Measurements from ENCODE around the gene MYRIP. TPM values are rescaled to one million over a fixed set of nuclear protein-coding genes. Genes with fewer than 3 reads are reported as not detected.

Gene MYRIP
- total and polyA plus RNA-seq, 8 donors = 1.4 to 11.2 (median 7.8) TPM

DNA sequence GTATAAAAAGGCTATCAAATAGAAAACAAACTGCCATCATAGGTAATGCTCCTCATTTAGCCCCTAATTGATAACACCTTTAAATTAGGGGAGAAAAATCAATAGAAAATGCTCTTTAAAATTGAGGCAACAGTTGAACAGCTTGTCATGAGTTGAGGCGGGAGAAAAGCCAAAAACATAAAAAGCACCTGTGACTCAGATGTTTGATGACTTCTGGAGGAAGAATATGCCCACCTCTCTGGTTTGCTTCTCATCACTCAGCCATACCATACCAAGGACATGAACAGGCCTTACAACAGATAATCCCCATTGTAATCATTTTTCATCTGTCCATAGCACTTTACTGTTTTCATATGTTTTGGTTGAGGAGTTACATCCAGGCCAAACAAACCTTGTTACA is 246.0 kb downstream of the MYRIP start:
- 88 to 100% methylated on average over 1 of the region's 1 CpG for WGBS, 2 donors
- no peak for ATAC-seq
- no peak for DNase-seq
- no peak for FAIRE-seq
- no peaks in the 10 kb centered on the region for H3K9me3 ChIP-seq
- H3K27ac ChIP-seq = no peak overlapping the region
- TF ChIP-seq, protein P1, sequence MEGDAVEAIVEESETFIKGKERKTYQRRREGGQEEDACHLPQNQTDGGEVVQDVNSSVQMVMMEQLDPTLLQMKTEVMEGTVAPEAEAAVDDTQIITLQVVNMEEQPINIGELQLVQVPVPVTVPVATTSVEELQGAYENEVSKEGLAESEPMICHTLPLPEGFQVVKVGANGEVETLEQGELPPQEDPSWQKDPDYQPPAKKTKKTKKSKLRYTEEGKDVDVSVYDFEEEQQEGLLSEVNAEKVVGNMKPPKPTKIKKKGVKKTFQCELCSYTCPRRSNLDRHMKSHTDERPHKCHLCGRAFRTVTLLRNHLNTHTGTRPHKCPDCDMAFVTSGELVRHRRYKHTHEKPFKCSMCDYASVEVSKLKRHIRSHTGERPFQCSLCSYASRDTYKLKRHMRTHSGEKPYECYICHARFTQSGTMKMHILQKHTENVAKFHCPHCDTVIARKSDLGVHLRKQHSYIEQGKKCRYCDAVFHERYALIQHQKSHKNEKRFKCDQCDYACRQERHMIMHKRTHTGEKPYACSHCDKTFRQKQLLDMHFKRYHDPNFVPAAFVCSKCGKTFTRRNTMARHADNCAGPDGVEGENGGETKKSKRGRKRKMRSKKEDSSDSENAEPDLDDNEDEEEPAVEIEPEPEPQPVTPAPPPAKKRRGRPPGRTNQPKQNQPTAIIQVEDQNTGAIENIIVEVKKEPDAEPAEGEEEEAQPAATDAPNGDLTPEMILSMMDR (IDR thresholded peaks at IDR 0.05) = no peak
- no peaks in the 10 kb centered on the region for H3K27me3 ChIP-seq
- H3K4me3 ChIP-seq = no peak overlapping the region
- intact Hi-C loops (cut with DNase I) = no loop called here
- H3K4me1 ChIP-seq = no peaks in the 10 kb centered on the region
- no peaks in the 10 kb centered on the region for H3K36me3 ChIP-seq

DNA sequence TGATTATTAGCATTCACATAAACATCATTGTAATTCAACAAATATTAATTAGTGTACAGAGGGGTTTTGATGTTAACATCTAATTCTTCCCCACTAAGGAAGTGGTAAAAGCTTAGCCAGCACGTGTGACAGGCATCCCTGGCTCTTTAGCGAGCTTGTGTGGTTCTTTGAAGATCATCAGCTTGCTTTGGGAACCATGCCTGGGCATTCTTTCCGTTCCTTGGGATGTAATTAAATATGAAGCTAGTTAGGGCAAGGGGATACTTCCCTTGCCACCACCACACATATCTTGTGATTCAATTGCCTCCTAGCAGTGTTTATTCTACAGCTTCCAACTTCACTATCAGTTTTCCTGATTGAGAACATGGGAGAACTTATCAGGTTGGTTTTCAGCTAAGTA is 246.5 kb downstream of the MYRIP start:
- intact Hi-C loops (cut with DNase I) = no loop called here
- FAIRE-seq (no peak), ATAC-seq (no peak), DNase-seq (no peak)
- Histone ChIP-seq H3K4me1 (no peaks in the 10 kb centered on the region), H3K4me3 (no peak overlapping the region), H3K27ac (no peak overlapping the region), H3K27me3 (no peaks in the 10 kb centered on the region), H3K9me3 (no peaks in the 10 kb centered on the region), H3K36me3 (no peaks in the 10 kb centered on the region)
- TF ChIP-seq, protein P1 (IDR thresholded peaks at IDR 0.05) = no peak
- WGBS, 2 donors = 65 to 89% methylated on average over 3 of the region's 3 CpGs

DNA sequence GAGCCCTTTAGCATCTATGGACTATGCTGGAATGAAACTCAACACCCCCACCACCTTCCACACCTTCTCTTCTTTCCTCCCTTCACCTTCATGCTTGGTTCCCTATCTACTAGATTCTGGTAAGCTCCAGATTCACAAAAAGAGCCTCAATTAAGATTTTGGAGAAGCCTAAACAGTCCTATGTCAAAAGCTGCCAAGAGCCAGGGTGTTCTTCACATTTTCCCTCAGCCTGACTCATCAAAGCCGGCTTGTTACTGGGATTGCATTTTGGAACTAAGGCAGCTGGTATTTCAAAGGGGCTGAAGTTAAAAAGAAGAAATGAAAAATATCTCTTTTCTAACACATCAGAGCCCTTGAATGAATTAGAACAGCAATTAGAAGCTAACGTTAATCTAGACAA is 247.7 kb downstream of the MYRIP start:
- no peak overlapping the region for H3K27ac ChIP-seq
- H3K4me1 ChIP-seq = no peaks in the 10 kb centered on the region
- no peaks in the 10 kb centered on the region for H3K36me3 ChIP-seq
- DNase-seq = no peak
- no peak for ATAC-seq
- H3K27me3 ChIP-seq = no peaks in the 10 kb centered on the region
- intact Hi-C loops (cut with DNase I) = no loop called here
- no peak overlapping the region for H3K4me3 ChIP-seq
- FAIRE-seq = no peak
- WGBS, 2 donors = 90 to 93% methylated on average over 2 of the region's 2 CpGs
- TF ChIP-seq, protein P1 (IDR thresholded peaks at IDR 0.05) = no peak
- H3K9me3 ChIP-seq = no peaks in the 10 kb centered on the region

DNA sequence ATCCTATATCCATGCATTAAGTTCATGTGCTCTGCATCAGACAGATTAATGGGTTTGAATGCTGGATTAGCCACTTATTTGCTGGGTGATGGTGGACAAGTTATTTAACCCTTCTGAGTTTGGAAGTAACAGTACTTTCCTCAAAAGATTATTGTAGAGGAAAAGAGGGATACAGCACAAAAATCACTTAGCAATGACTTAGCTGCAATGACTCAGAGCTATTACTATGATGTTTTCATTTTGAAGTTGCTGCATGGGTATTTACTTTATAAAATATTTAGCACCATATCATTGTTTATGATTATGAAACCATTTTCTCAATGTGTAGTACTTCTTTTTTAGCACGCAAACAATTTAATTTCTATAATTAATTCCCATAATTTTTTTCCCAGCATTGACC is 248.4 kb downstream of the MYRIP start:
- no peak for DNase-seq
- Histone ChIP-seq H3K27me3 (no peaks in the 10 kb centered on the region), H3K27ac (no peak overlapping the region), H3K9me3 (no peaks in the 10 kb centered on the region), H3K36me3 (no peaks in the 10 kb centered on the region), H3K4me3 (no peak overlapping the region), H3K4me1 (no peaks in the 10 kb centered on the region)
- FAIRE-seq = no peak
- 95 to 96% methylated on average over 1 of the region's 1 CpG for WGBS, 2 donors
- intact Hi-C loops (cut with DNase I) = no loop called here
- TF ChIP-seq, protein P1 (IDR thresholded peaks at IDR 0.05) = no peak
- no peak for ATAC-seq

DNA sequence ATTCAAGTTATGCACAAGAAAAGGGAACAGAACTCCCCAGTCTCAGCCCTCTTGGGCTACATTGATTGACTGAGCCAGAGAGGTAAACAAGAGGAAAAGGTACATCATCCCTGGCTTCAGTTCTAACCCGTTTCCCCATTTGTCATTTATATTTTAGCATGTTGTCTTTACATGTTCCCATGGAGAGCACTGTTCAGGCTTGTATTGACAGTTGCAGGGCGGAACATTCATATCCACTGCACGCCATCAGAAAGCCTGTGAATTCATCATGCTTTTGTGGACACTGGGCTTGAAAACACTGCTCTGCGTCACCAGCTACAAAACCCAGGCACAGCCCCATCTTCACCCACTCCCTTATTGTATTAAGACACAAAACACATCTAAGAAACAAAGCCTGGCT is 259.2 kb downstream of the MYRIP start:
- DNase-seq (no peak), FAIRE-seq (no peak), ATAC-seq (no peak)
- TF ChIP-seq, protein P1 (IDR thresholded peaks at IDR 0.05) = no peak
- intact Hi-C loops (cut with DNase I) = no loop called here
- no peaks in the 10 kb centered on the region for H3K36me3 ChIP-seq
- no peaks in the 10 kb centered on the region for H3K9me3 ChIP-seq
- H3K27me3 ChIP-seq = no peaks in the 10 kb centered on the region
- H3K27ac ChIP-seq = no peak overlapping the region
- no peak overlapping the region for H3K4me3 ChIP-seq
- WGBS, 2 donors = 85 to 87% methylated on average over 4 of the region's 4 CpGs
- no peaks in the 10 kb centered on the region for H3K4me1 ChIP-seq

All from pancreas (tissue), 10 donors.